Eye (tissue), 1 donor: ENCODE data around the gene SYT15B.
"Not testable (repeated sequence)": the region's sequence is repeated elsewhere in the genome, so short reads cannot be mapped to it uniquely, and the experiment has no call there.

ENCODE experiments used
- DNase-seq: peaks from one replicate; pipeline ENCODE4 v3.0.0-alpha.2; 2015

The SYT15B gene

DNA sequence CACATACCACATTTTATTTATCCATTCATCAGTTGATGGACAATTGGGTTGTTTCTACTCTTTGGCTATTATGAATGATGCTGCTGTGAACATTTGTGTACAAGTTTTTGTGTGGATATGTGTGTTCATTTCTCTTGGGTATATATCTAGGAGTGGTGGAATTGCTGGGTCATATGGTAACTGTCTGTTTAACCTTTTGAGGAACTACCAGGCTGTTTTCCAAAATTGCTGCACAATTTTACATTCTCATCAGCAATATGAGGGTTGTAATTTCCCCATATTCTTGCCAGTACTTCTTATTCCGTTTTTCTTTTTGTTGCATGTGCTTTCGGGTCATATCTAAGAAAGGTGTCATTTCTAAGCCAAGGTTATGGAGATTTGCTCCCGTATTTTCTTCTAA, 38.3 kb downstream of the SYT15B start:
- DNase-seq = not testable (repeated sequence)

GRCh38 chr10:47724119-47724518, 39.3 kb downstream of the SYT15B start:
- not testable (repeated sequence) for DNase-seq

GRCh38 chr10:47723362-47723761, 40.0 kb downstream of the SYT15B start:
- not testable (repeated sequence) for DNase-seq

GRCh38 chr10:47717011-47717769, 46.2 kb downstream of the SYT15B start:
- DNase-seq = not testable (repeated sequence)
